ENCODE results near the gene GALNTL6. TPM values are rescaled to one million over a fixed set of nuclear protein-coding genes. Genes with fewer than 3 reads are reported as not detected.

Gene GALNTL6
- total RNA-seq, 4 donors from 2014 or later = not detected

DNA sequence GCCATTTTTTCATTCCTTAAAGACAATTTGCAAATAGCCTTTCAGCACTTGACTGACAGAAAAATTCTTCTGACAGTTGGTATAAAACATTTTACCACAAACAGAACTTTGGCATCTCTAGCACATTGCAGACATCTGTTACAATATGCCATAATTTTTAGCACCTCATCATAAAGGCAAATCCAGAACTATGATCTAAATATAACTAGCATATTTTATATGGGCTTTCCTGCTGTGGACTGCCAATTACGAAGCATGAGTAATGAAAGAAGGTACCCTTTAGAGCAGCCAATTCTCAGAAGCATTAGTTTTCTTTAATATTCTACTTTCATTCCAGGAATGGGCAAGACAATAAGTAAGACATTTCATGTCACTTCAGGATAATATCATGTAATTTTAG lies 708.0 kb downstream of the GALNTL6 start:
- TF ChIP-seq CTCF (IDR thresholded peaks at IDR 0.05; ENCODE audit: low read depth) = no peak

DNA sequence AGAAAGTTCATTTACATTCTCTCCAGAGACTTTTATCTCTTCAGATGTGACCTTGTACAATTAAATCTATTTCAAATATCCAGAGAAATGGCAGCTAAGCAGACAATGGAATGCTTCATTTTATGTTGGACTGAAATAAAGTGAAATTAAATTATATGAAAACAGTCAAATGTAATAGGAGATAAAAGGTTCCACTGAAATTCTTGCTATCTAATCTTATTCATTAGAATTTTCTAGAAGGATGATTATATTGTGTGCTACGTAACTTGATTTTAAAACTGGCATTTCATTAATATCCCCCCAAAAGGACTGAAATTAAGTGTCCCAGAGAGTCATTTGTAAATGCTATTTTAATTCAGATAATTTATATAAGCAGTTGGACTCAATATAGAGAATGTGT lies 708.5 kb downstream of the GALNTL6 start:
- TF ChIP-seq CTCF (IDR thresholded peaks at IDR 0.05; ENCODE audit: low read depth) = no peak

DNA sequence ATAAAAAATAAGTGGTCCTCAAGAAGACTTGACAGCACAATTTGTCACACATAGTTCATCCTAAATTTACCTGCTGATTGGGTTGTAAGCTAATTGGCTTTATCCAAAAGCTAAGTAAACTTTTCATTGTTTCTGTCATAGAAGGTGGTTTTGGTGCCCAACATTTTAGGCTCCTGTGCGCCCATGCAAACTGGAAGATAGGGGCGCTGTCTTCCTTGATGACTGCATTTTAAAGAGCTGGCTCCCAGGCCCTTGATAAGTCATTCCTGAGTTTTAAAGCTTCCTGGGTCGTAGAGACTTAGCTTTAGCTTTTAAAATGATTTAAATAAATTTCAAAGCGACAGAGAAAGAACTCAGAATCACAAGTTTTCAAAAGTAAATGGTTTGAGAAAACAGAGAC lies 730.0 kb downstream of the GALNTL6 start:
- TF ChIP-seq CTCF (IDR thresholded peaks at IDR 0.05; ENCODE audit: low read depth) = no peak

GRCh38 chr4:172546782-172547181 lies 733.6 kb downstream of the GALNTL6 start:
- TF ChIP-seq CTCF (IDR thresholded peaks at IDR 0.05; ENCODE audit: low read depth) = no peak

GRCh38 chr4:172547724-172548123 lies 734.5 kb downstream of the GALNTL6 start:
- TF ChIP-seq CTCF (IDR thresholded peaks at IDR 0.05; ENCODE audit: low read depth) = no peak

GRCh38 chr4:172553216-172553615 lies 740.0 kb downstream of the GALNTL6 start:
- TF ChIP-seq CTCF (IDR thresholded peaks at IDR 0.05; ENCODE audit: low read depth) = no peak

DNA sequence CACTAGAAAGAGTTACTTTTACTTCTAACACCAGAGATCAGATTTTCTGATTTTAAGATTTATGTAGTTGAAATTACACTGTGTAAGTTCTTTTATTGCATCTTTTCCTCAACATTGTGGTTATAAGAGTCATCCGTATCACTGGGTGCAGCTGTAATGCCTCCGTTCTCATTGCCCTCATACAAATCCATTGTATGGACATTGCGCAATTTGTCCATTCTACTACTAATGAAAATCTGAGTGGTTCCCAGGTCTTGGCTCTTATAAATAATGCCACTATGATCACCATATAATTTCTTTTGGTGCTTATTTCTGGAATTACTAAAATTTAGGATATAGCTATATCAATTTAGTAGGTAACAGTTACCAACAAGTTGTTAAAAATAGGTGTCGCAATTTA lies 741.4 kb downstream of the GALNTL6 start:
- no peak for TF ChIP-seq CTCF (IDR thresholded peaks at IDR 0.05; ENCODE audit: low read depth)
